ENCODE data around the gene SP1.
"Not testable (repeated sequence)": the region's sequence is repeated elsewhere in the genome, so short reads cannot be mapped to it uniquely, and the experiment has no call there.

The SP1 gene

DNA sequence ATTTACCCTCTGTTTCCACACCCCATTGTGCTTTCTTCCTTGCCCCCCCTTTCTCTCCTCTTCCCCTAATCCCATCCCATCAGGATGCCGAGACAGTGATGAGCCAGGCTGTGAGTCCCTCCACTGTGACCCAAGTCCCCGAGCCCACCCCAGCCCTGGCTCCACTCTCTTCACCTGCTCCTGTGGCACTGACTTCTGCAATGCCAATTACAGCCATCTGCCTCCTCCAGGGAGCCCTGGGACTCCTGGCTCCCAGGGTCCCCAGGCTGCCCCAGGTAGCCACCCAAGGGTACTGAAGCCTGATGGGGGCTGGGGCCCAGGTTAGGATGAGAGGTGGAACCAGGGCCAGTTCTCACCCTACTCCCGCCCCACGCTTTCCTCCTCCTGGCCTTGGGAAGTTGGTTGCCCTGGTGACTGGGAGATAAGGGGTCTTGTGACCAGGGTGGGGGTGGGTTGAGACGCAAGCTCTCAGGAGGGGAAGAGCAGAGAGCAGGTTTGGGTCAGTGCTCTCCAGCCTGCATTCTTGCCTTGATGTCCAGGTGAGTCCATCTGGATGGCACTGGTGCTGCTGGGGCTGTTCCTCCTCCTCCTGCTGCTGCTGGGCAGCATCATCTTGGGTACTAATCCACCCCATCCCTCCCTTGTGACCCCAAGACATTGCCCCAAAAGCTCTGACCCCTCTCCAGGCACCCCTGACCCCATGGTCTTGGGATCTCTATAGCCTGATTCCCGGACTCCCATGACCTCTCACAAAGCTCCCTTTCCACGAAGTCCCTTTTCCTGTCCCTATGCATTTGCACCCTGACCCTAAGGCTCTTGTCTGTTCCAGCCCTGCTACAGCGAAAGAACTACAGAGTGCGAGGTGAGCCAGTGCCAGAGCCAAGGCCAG, 44.9 kb downstream of the SP1 start:
- no peak for DNase-seq (ENCODE audit: low spot score)
- in situ Hi-C loops (cut with MboI; ENCODE audit: low pct_unique_long_range_greater_than_20kb, low sequenced_read_pairs, unreplicated experiment): loop anchor here (5.0 kb wide), 1 partner anchor 73 kb away; no protein-coding TSS in a partner anchor
- TF ChIP-seq, protein P1, sequence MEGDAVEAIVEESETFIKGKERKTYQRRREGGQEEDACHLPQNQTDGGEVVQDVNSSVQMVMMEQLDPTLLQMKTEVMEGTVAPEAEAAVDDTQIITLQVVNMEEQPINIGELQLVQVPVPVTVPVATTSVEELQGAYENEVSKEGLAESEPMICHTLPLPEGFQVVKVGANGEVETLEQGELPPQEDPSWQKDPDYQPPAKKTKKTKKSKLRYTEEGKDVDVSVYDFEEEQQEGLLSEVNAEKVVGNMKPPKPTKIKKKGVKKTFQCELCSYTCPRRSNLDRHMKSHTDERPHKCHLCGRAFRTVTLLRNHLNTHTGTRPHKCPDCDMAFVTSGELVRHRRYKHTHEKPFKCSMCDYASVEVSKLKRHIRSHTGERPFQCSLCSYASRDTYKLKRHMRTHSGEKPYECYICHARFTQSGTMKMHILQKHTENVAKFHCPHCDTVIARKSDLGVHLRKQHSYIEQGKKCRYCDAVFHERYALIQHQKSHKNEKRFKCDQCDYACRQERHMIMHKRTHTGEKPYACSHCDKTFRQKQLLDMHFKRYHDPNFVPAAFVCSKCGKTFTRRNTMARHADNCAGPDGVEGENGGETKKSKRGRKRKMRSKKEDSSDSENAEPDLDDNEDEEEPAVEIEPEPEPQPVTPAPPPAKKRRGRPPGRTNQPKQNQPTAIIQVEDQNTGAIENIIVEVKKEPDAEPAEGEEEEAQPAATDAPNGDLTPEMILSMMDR (IDR thresholded peaks at IDR 0.05; ENCODE audit: extremely low read depth, insufficient read depth, missing control alignments): no peak

DNA sequence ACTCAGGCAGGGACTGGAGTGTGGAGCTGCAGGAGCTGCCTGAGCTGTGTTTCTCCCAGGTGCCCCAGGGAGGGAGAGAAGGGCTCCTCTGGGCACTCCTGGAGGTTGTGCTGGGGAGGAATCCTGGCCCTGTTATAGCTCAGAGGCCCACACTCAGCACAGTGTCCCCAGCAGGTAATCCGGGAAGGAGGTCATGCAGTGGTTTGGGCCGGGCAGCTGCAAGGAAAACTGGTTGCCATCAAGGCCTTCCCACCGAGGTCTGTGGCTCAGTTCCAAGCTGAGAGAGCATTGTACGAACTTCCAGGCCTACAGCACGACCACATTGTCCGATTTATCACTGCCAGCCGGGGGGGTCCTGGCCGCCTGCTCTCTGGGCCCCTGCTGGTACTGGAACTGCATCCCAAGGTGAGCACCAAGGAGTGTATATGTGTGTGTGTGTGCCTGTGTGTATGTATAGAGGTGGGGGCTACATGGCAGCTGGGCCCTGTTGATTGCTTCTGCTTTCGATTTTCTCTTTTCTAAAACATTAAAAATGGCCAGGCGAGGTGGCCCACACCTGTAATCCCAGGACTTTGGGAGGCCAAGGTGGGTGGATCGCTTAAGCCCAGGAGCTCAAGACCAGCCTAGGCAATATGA, 45.7 kb downstream of the SP1 start:
- in situ Hi-C loops (cut with MboI; ENCODE audit: low pct_unique_long_range_greater_than_20kb, low sequenced_read_pairs, unreplicated experiment): no loop called here
- DNase-seq (ENCODE audit: low spot score): no peak
- TF ChIP-seq, protein P1 (IDR thresholded peaks at IDR 0.05; ENCODE audit: extremely low read depth, insufficient read depth, missing control alignments): no peak

DNA sequence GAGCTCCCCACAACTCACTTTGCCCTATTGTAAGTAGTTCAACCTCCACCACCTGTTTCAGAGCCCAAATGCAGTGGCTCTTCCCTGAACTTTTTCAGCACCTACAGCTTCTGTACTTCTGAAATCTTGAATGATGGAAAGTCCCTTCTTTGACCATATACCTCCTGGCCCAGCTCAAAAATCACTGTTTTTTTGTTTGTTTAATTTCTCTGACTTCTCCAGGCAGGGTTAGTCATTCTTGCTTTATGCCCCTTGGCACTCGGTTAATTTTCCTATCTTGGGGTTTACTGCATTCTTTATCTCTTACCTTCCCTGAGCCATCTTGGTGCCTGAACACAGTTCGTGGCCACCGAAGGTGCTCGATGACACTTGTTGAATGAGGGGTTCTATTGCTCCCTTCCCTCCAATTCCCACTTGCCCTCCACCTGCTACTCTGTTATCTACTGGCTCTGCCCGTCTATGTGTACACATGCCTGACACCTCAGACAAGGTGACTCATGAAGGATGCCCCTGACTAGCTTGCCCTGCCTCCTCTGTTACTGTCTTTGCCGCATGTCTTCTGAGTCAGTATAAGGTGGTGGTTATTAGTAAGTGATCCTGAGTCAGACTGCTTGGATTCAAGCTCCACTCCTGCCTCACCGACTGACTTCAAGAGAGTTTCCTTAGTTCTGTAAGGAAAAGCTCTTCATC, 48.1 kb downstream of the SP1 start:
- DNase-seq (ENCODE audit: low spot score): no peak
- in situ Hi-C loops (cut with MboI; ENCODE audit: low pct_unique_long_range_greater_than_20kb, low sequenced_read_pairs, unreplicated experiment): no loop called here
- TF ChIP-seq, protein P1 (IDR thresholded peaks at IDR 0.05; ENCODE audit: extremely low read depth, insufficient read depth, missing control alignments): no peak

DNA sequence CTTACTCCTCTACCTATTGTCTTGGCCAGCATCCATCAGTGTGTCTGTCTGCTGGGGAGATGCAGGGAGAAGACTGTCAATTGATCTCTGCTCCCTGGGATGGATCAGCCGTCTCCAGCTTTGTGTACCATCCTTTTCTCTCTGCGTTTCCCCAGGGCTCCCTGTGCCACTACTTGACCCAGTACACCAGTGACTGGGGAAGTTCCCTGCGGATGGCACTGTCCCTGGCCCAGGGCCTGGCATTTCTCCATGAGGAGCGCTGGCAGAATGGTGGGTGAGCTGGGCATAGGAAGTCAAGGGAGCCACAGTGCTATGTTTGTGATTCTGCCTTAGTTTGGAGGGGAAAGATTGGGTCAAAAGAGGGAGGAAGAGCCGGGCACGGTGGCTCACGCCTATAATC, 48.8 kb downstream of the SP1 start:
- DNase-seq (ENCODE audit: low spot score): no peak
- in situ Hi-C loops (cut with MboI; ENCODE audit: low pct_unique_long_range_greater_than_20kb, low sequenced_read_pairs, unreplicated experiment): no loop called here
- TF ChIP-seq, protein P1 (IDR thresholded peaks at IDR 0.05; ENCODE audit: extremely low read depth, insufficient read depth, missing control alignments): no peak

DNA sequence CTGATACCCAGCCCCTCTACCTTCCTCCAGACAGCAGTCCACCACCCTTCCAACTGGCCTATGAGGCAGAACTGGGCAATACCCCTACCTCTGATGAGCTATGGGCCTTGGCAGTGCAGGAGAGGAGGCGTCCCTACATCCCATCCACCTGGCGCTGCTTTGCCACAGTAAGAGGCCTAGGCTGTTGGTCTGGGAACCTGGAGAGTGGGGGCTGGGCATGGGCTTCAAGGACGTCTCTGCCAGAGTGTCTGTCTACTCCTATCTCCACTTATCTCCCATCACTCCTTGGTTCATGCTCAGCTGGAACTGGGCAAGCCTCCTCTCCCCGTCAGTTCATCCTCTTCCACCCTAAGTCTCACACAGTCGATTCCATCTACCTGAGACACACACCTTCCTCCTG, 50.1 kb downstream of the SP1 start:
- DNase-seq (ENCODE audit: low spot score): no peak

DNA sequence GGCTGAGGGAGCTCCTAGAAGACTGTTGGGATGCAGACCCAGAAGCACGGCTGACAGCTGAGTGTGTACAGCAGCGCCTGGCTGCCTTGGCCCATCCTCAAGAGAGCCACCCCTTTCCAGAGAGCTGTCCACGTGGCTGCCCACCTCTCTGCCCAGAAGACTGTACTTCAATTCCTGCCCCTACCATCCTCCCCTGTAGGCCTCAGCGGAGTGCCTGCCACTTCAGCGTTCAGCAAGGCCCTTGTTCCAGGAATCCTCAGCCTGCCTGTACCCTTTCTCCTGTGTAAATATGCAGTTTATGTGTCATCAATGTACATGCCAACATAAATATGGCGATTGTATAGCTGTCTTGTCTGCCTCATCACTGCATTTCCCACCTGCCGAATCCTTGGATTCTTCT, 51.2 kb downstream of the SP1 start:
- DNase-seq (ENCODE audit: low spot score): no peak
- TF ChIP-seq, protein P1 (IDR thresholded peaks at IDR 0.05; ENCODE audit: extremely low read depth, insufficient read depth, missing control alignments): no peak
- in situ Hi-C loops (cut with MboI; ENCODE audit: low pct_unique_long_range_greater_than_20kb, low sequenced_read_pairs, unreplicated experiment): no loop called here

More for the DNA sequence above, 50.1 kb downstream of the SP1 start:
- in situ Hi-C loops (cut with MboI; ENCODE audit: low pct_unique_long_range_greater_than_20kb, low sequenced_read_pairs, unreplicated experiment): no loop called here
- TF ChIP-seq, protein P1 (IDR thresholded peaks at IDR 0.05; ENCODE audit: extremely low read depth, insufficient read depth, missing control alignments): no peak

DNA sequence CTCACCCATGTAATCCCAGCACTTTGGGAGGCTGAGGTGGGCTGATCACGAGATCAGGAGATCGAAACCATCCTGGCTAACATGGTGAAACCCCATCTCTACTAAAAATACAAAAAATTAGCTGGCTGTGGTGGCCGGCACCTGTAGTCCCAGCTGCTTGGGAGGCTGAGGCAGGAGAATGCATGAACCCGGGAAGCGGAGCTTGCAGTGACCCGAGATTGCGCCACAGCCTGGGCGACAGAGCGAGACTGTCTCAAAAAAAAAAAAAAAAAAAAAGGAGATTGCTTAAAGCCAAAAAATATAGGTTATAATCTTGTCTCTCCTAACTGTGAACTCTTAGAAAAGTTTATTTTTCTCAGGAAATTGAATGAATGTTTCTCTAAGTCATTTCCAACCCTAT, 55.4 kb downstream of the SP1 start:
- in situ Hi-C loops (cut with MboI; ENCODE audit: low pct_unique_long_range_greater_than_20kb, low sequenced_read_pairs, unreplicated experiment); DNase-seq (ENCODE audit: low spot score): not testable (repeated sequence)

DNA sequence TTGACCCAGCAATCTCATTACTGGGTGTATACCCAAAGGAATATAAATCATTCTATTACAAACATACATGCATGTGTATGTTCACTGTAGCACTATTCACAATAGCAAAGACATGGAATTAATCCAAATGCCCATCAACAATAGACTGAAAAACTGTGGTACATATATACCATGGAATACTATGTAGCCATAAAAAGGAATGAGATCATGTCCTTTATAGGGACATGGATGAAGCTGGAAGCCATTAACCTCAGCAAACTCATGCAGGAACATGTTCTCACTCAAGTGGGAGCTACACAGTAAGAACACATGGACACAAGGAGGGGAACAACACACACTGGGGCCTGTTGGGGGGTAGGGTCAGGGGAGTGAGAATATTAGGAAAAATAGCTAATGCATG, 59.6 kb downstream of the SP1 start:
- in situ Hi-C loops (cut with MboI; ENCODE audit: low pct_unique_long_range_greater_than_20kb, low sequenced_read_pairs, unreplicated experiment); DNase-seq (ENCODE audit: low spot score): not testable (repeated sequence)
